SK-N-SH (cell line): ENCODE measurements around the gene BOLA3.

Source experiments
- CTCF ChIP-seq: fragments of 200-600 bp; sonication (generic); IDR thresholded peaks from 2 replicates; pipeline ENCODE4 v1.6.1; 2017; ENCODE audit warnings: antibody characterized with exemption, mild to moderate bottlenecking, moderate library complexity
- EZH2phosphoT487 ChIP-seq: fragments of 200-600 bp; sonication (generic); IDR thresholded peaks from 2 replicates; pipeline ENCODE4 v1.6.1; 2017; ENCODE audit warnings: low read depth, mixed run types, mild to moderate bottlenecking, antibody characterized with exemption, moderate library complexity, borderline replicate concordance
- POLR2AphosphoS5 ChIP-seq: IDR thresholded peaks from 2 replicates; pipeline ENCODE4 v1.6.1; 2012; ENCODE audit warnings: low read depth, low read length
- RCOR1 ChIP-seq: fragments of 150-350 bp; IDR thresholded peaks from 2 replicates; pipeline ENCODE4 v1.6.1; 2017; ENCODE audit warnings: antibody characterized with exemption, low read length
- RFX5 ChIP-seq: IDR thresholded peaks from 2 replicates; pipeline ENCODE4 v1.6.1; 2012; ENCODE audit warnings: mild to moderate bottlenecking, improper control_type of control experiment, low read length
- TAF1 ChIP-seq: IDR thresholded peaks from 2 replicates; pipeline ENCODE4 v1.6.1; 2012; ENCODE audit warnings: low read depth, mild to moderate bottlenecking, low read length, moderate library complexity, borderline replicate concordance
- USF2 ChIP-seq: fragments of 150-350 bp; IDR thresholded peaks from 2 replicates; pipeline ENCODE4 v1.6.1; 2017; ENCODE audit warnings: antibody characterized with exemption, low read length, low read depth, borderline replicate concordance
- YY1 ChIP-seq: IDR thresholded peaks from 2 replicates; pipeline ENCODE4 v1.4.0; 2012; ENCODE audit warnings: low read depth, mild to moderate bottlenecking

GRCh38 chr2:74096052-74096451, 51.7 kb downstream of the BOLA3 start:
- TF ChIP-seq CTCF (no peak), YY1 (no peak), RFX5 (no peak), USF2 (no peak), EZH2phosphoT487 (no peak), TAF1 (no peak), RCOR1 (no peak), POLR2AphosphoS5 (no peak)
